Hepatocyte (in vitro differentiated cells): ENCODE data around the gene IFT172.

Experiments used
- CTCF ChIP-seq: fragments of 200-600 bp; sonication (generic); IDR thresholded peaks from 2 replicates; pipeline ENCODE4 v1.5.1; 2016; ENCODE audit warnings: antibody characterized with exemption, mild to moderate bottlenecking; ENCODE audit not compliant: poor library complexity
- EZH2 ChIP-seq: fragments of 200-600 bp; sonication (generic); IDR thresholded peaks from 2 replicates; pipeline ENCODE4 v1.6.1; 2016; ENCODE audit warnings: antibody characterized with exemption, mild to moderate bottlenecking, borderline replicate concordance
- EZH2phosphoT487 ChIP-seq: fragments of 200-600 bp; sonication (generic); IDR thresholded peaks from one replicate; pipeline ENCODE4 v1.6.1; 2018; ENCODE audit warnings: antibody characterized with exemption, mild to moderate bottlenecking, low read depth, moderate library complexity; ENCODE audit not compliant: unreplicated experiment, severe bottlenecking

- no peak for TF ChIP-seq CTCF
- no peak for TF ChIP-seq EZH2
- TF ChIP-seq EZH2phosphoT487, result no peak
Observed at GRCh38 chr2:27461118-27461517, 28.4 kb downstream of the IFT172 start.
